ENCODE results near the gene SLAMF9.

Gene SLAMF9

GRCh38 chr1:159974350-159974965 is 20.4 kb upstream of the SLAMF9 start:
- DNase-seq, result no peak

GRCh38 chr1:159973350-159973940 is 19.4 kb upstream of the SLAMF9 start:
- no peak for DNase-seq

- no peak for DNase-seq
Observed at GRCh38 chr1:159972443-159973205, 18.6 kb upstream of the SLAMF9 start.

DNA sequence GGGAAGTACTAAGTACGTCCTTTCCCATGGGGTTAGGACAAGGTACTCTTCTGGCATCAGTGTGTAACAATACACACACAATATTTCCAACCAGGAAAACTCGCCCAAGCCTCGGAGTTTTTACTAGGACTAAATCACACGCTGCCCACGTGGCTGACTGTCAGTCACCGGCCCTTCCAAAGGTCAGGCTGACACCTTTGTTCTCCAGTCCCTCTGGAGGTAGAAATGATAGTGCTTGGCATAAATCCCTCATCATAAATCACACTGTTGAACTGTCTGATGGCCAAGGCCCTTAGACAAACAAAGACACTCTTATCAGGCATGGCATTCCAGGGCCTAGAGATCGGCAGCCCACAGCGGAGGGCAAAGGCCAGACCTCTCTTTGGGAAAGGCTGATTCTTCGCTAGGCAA is 16.9 kb upstream of the SLAMF9 start:
- DNase-seq, result no peak

GRCh38 chr1:159968901-159969300 is 14.9 kb upstream of the SLAMF9 start:
- DNase-seq, result no peak

DNA sequence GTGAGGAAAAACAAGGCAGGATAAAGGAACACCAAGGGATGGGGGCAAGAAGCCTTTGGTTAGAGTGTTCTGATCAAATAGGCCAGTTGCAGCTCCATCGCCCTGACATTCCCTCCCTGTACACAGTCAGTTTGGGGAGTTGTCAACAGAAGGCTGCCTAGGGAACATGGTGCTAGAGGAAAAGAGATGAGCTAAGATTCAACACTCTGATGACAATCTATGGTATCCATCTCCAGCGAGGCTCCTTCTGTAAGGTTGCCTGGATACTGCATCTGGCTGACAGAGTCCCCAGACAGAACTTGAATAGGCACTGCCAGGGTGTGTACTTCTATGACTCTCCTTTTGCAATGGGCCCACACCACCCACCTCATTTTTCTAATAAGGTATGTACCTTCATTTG is 11.2 kb upstream of the SLAMF9 start:
- DNase-seq, result no peak

DNA sequence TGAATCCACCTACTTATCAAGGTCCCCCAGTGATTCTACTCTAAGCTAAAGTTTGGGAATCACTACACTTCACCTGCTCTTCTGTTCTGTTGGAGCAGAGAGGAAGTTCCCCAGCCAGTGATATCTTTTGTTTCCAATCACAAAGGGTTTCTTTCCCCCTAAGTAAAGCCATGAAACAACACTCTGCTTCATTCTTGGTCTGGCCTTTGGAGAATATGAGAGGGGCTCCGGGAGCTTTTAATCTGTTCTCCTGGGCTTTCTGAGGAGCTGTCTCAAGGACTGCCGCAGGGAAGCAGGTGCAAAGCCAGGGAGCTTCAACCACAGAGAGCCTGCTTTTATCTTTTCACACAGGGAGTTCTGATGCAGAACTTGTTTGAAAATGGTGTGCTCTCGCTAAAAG is 10.1 kb upstream of the SLAMF9 start:
- no peak for DNase-seq

DNA sequence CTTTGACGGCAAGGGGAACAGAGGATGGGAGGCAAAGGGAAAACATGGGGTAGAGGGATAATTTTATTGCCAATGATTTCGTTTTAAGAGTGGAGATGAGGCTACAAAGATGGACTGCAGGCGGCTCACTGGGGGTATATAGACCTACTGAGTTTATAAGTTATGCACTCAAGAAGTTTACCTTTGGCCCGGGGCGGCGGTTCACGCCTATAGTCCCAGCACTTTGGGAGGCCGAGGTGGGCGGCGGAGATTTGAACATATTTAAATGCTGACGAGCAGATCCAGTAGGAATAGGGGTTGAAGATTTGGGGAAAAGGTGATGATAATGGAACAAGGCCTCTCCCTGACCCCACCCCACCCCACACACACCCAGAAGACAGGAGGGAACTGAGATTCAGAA is 8.1 kb upstream of the SLAMF9 start:
- no peak for DNase-seq

GRCh38 chr1:159961636-159962035 is 7.6 kb upstream of the SLAMF9 start:
- no peak for DNase-seq

DNA sequence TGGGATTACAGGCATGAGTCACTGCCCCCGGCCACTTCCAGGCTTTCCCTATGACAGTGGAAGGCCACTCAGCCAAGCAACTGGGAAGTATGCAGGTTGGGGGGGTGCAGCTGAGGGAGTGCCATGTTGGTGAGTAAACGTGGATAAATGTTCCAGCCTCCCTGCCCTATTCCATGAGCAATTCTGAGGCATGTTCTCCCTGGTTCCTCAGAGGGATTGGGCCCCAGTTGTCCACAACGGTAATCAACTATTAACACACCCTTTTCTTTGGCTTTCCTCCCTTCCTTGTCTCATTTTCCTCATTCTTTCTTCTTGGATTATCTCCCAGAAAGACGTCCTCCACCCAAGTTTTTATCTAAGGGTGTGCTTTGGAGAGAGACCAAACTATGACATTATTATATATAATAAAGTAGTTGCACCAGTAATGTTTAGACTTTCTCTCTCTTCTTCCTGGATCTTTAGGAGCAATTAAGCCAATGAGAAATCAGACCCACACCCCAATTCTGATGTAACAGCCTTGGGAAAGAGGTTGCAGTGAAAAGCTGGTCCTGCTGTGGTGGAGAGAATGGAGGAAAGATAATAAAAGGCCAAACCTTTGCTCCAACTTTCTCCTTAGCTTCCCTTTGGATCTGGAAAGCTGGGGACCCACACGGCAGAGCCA is 6.8 kb upstream of the SLAMF9 start:
- DNase-seq, result no peak

- no peak for DNase-seq
Observed at GRCh38 chr1:159959451-159959850, 5.4 kb upstream of the SLAMF9 start.

DNA sequence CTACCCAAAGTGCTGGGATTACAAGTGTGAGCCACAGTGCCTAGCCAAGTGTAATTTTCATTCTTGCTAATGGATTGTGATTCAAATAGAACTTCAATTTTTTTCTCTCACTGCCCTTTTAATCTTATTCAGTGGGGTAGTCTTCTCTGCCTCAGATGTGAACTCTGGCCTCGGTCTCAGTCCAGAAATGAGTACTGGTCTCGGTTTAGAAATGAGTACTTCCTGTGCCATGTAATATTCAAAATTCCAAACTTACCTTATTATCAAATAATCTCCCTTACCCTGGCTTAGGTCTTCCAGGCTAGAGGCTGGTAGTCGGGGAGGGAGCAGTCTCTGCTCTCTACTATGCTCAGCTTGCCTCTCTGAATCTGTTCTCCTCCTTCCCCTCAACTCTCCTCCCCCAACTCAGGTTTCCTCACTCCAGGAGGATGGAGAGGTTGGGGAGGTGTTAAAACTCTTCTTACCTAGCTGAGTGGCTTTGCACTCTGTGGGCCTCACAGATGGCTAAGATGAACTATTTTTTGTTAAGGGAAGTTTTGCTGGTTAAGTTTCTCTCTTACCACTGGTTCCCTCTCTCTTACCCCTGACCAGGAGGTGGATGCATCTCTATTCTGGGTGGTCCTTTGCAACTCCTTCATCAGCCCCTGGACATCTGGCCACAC is 4.8 kb upstream of the SLAMF9 start:
- no peak for DNase-seq

DNA sequence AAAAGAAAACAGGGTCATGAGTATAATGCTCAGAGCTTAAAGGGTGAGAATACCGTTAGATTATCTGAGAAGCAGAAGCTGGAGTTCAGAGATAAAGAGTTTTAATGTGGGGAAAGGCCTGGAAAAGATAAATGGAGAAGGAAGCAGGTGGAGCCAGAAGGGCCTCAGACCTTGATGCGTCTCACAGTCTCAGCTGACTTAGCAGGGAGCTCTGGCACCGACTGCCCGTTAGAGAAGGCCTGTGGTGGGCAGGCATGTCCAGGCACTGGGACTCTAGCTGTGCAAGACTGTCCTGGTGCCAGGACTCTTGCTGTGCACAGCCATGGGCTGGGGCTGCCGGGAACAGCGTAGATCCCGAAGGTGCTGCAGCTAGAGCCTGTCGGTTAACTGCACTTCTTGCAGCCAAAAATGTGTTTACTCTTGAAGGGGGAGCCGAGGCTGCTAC is 3.8 kb upstream of the SLAMF9 start:
- DNase-seq, result no peak

DNA sequence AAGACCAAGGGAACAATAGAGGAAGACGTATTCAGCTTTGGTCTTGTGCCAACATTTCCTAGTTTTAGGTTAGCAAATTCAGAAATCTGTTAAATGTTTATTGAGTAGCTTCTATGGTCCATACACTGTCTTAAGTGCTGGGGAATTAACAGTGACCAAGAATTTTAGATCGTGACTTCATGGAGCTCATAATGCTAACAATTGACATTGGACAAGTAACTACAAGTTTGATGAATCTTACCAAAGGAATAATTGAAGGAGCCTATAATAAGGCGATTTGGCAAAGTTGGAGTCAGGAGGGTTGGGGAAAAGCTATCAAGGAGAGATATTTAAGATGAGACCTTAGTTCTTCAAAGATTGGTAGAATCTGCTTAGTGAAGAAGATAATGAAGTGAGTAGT is 1.4 kb upstream of the SLAMF9 start:
- no peak for DNase-seq

DNA sequence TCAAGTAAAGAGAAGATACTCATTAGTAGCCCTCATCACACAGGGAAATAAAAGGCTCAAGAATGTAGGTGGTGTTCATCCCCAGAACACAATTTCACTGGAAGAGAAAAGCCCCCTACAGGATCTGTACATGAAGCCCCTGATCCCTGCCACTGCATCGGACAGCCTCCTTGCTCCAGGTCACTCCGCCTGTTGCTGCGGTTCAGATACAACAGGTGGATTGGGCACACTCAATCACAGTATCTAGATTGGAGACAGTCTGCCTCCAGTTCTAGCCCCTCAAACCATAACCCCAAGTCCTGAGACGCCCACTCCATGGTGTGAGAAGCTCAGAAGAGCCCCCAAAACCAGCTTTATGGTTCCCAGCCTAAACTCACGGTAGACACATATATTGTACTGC is 1.1 kb downstream of the SLAMF9 start:
- DNase-seq, result no peak

DNA sequence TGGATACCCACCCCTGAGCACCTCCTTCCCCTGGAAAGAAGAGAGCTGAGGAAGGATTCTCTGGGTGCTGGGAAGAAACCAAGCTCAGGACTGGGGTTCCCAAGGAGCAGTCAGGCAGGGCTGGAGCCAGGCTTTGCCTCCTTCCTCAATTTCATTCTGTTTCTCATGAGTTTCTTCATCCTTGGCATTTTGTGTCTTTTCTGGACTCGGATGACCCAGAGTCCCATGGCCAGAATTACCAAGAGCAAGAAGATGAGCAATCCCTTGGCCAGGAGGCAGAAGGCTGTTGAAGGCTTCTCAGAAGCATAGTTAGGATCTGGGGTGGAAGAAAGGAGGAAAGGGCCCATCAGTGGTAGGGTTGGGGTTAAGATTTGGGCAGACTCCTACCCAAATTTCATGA is 2.5 kb downstream of the SLAMF9 start:
- DNase-seq, result no peak

DNA sequence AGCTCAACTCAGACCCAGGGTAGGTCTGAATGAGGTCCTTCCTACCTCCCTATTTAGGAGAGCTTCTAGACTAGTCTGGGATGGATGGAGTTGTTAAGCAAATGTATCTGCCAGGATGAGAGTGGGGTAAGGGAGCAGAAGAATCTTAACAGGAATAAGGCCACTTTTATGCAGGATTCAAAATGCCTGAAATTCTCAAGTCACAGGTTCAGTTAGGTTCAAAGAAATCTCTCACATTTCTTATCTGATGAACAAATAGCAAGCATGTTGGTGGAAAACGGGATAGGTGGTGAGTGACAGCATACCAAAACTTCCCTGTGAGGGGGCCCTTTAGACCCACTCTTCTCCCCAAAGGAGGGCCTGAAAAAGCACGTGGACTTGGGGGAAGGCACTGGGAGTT is 3.0 kb downstream of the SLAMF9 start:
- DNase-seq, result no peak

DNA sequence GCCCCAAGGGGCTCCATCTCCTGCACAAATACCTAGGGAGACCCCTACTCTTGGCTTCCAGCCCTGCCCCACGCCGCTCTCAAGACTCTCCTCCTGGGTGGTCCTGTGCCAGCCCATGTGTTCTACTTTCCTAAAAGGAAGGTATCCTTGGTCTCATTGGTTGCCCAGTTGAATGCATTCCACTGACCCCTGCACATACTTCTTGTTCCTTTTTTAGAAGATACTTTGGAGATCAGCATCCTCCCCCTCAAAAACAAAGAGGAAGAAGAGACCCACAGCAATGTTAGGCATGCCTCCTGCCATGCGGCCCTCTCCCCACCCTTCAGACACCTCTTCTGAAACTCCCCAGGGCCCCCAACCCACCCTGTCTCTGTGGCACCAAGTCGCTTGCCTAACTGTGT is 4.1 kb downstream of the SLAMF9 start:
- no peak for DNase-seq

DNA sequence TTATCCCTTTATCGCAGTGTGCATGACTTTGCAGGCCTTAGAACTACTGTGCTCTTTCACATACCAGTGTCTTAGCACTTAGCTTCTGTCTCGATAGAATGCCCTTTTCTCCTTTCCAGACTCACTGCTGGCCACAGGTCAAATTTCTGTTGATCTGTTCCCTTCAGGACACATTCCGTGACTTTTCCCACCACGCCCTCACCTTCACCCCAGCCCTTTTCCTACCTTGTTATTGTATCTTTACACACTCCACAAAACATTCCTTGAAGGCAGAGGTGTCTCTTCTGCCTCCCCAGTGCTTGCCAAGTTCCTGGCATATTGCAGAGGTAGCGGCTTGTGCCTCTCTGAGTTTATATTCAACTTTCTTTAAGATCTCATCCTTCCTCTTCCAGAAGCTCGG is 4.9 kb downstream of the SLAMF9 start:
- DNase-seq, result no peak

DNA sequence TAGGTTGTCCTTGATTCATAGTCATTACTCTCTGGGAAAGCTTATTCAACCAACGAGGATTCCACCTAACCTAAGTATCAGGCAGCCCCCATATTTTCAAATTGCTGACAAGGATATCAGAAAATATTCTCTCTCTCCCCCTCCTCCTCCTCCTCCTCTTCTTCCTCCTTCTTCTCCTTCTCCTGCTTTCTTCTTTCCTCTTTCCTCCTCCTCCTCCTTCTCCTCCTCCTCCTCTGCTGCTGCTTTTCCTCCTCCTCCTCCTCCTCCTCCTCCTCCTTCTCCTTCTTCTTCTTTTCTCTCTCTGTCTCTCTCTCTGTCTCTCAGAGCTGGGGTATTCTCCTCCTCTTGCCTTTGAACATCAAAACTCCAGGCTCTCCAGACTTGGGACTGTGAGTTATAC is 6.1 kb downstream of the SLAMF9 start:
- no peak for DNase-seq

DNA sequence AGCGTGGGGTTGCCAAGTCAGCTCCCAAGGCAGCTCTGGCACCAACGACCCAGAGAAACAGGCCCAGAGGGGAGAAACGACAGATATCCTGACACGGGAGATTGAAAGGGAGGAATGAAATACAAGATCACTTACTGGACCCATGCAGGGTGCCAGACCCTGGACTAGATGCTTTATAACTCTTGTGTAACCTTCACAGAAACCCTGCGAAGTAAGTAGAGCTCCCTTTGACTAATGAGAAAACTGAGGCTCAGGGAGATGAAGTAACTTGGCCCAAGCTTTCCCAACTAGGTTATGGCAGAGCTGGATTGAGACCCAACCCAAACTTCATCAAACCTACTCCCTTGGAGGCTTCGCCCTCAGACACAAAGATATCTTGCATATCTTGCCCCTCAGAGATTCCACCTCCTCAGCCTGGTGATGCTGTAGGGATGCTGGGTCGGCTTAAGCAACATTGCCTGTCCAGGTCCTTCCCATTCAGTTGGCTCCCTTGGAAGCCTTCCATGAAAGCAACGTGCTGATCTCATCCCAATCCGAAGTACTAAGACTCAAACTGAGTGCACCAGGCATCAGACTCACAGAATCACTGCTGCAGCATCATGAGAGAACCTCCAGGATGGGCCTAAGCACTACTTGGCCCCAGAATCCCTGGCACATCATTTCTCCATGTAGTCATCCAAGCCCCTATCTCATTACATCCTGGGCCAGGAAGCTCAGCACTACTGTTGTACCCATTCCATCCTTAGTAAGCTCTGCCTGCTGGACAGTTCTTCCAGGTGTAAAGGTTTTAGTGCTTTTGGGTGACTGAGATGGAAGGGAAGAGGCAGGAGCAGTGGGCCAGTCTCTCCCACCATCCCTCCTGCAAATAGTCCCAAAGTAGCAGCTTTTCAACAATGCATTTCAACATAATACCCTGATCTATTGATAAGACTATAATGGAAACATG is 7.5 kb downstream of the SLAMF9 start:
- DNase-seq, result no peak
